ENCODE results near the gene ZNHIT1. TPM values are rescaled to one million over a fixed set of nuclear protein-coding genes. Genes with fewer than 3 reads are reported as not detected.

Gene ZNHIT1
- total and polyA plus RNA-seq, 2 donors from 2014 or later: 74.9 to 208 TPM

- intact Hi-C loops (cut with DNase I): no loop called here
- DNase-seq (no peak), FAIRE-seq (no peak)
- TF ChIP-seq CTCF (IDR thresholded peaks at IDR 0.05; ENCODE audit: borderline replicate concordance, extremely low read depth, insufficient read depth): no peak
- Histone ChIP-seq H3K4me3 (ENCODE audit: low read length in 3 of 3) (no peak overlapping the region), H3K27me3 (ENCODE audit: control insufficient read depth, insufficient read depth, low read length) (no peaks in the 10 kb centered on the region), H3K4me1 (ENCODE audit: control insufficient read depth in 2 of 3, insufficient read depth in 2 of 3, low read depth in 1 of 3, low read length in 3 of 3) (peaks cover 0 to 26% (median 12%) of the 10 kb centered on the region in 3 donors), H3K9me3 (ENCODE audit: control insufficient read depth in 2 of 3, insufficient read depth in 1 of 3, low read length in 3 of 3) (no peaks in the 10 kb centered on the region), H3K27ac (ENCODE audit: low read depth in 2 of 2, low read length in 2 of 2) (no peak overlapping the region), H3K9ac (ENCODE audit: low read length in 3 of 3) (no peak overlapping the region), H3K36me3 (ENCODE audit: control insufficient read depth in 2 of 3, insufficient read depth in 3 of 3, low read length in 3 of 3) (peaks cover 0 to 11% (median 0%) of the 10 kb centered on the region in 3 donors)
Observed at GRCh38 chr7:101241443-101242349, 23.7 kb downstream of the ZNHIT1 start.

- no peaks in the 10 kb centered on the region for H3K27me3 ChIP-seq (ENCODE audit: control insufficient read depth, insufficient read depth, low read length)
- peaks cover 0 to 18% (median 12%) of the 10 kb centered on the region in 3 donors for H3K4me1 ChIP-seq (ENCODE audit: control insufficient read depth in 2 of 3, insufficient read depth in 2 of 3, low read depth in 1 of 3, low read length in 3 of 3)
- H3K9ac ChIP-seq (ENCODE audit: low read length in 3 of 3): peak overlapping the region in 2 of 3 donors; percentile 90 to 91
- H3K27ac ChIP-seq (ENCODE audit: low read depth in 2 of 2, low read length in 2 of 2): peak overlapping the region; percentile 98 to 100
- intact Hi-C loops (cut with DNase I): no loop called here
- DNase-seq (peak in 2 of 5 donors; percentile 22 to 34), FAIRE-seq (no peak)
- H3K9me3 ChIP-seq (ENCODE audit: control insufficient read depth in 2 of 3, insufficient read depth in 1 of 3, low read length in 3 of 3): no peaks in the 10 kb centered on the region
- no peak for TF ChIP-seq CTCF (IDR thresholded peaks at IDR 0.05; ENCODE audit: borderline replicate concordance, extremely low read depth, insufficient read depth)
- peak overlapping the region; percentile 86 to 99 (median 88) for H3K4me3 ChIP-seq (ENCODE audit: low read length in 3 of 3)
- peaks cover 0 to 3% (median 0%) of the 10 kb centered on the region in 3 donors for H3K36me3 ChIP-seq (ENCODE audit: control insufficient read depth in 2 of 3, insufficient read depth in 3 of 3, low read length in 3 of 3)
Observed at GRCh38 chr7:101243646-101244374, 25.8 kb downstream of the ZNHIT1 start.

GRCh38 chr7:101244375-101245146 is 26.6 kb downstream of the ZNHIT1 start, which contains the start of gene FIS1:
Gene FIS1 (minus strand): TSS chr7:101245081. CDS start chr7:101245004, 77 bp downstream.
- H3K9ac ChIP-seq (ENCODE audit: low read length in 3 of 3): peak within 1 kb of the TSS; percentile 85 to 91 (median 90)
- H3K36me3 ChIP-seq (ENCODE audit: control insufficient read depth in 2 of 3, insufficient read depth in 3 of 3, low read length in 3 of 3): peaks cover 0 to 3% (median 0%) of the 10 kb centered on the region in 3 donors
- H3K27ac ChIP-seq (ENCODE audit: low read depth in 2 of 2, low read length in 2 of 2): peak within 1 kb of the TSS; percentile 98 to 100
- FAIRE-seq: no peak
- DNase-seq: peak; percentile 94 to 98 (median 96)
- no peaks in the 10 kb centered on the region for H3K27me3 ChIP-seq (ENCODE audit: control insufficient read depth, insufficient read depth, low read length)
- peak within 1 kb of the TSS; percentile 86 to 99 (median 88) for H3K4me3 ChIP-seq (ENCODE audit: low read length in 3 of 3)
- intact Hi-C loops (cut with DNase I): no loop called here
- H3K9me3 ChIP-seq (ENCODE audit: control insufficient read depth in 2 of 3, insufficient read depth in 1 of 3, low read length in 3 of 3): no peaks in the 10 kb centered on the region
- TF ChIP-seq CTCF (IDR thresholded peaks at IDR 0.05; ENCODE audit: borderline replicate concordance, extremely low read depth, insufficient read depth): peak; percentile 84
- H3K4me1 ChIP-seq (ENCODE audit: control insufficient read depth in 2 of 3, insufficient read depth in 2 of 3, low read depth in 1 of 3, low read length in 3 of 3): peaks cover 0 to 17% (median 12%) of the 10 kb centered on the region in 3 donors

Data from kidney (tissue), 14 donors.